ENCODE results near the gene CDYL2. TPM values are rescaled to one million over a fixed set of nuclear protein-coding genes. Genes with fewer than 3 reads are reported as not detected.
"Not testable (repeated sequence)": the region's sequence is repeated elsewhere in the genome, so short reads cannot be mapped to it uniquely, and the experiment has no call there.

CDYL2 gene
- total RNA-seq, 1 donor from 2014 or later = 4.9 TPM

DNA sequence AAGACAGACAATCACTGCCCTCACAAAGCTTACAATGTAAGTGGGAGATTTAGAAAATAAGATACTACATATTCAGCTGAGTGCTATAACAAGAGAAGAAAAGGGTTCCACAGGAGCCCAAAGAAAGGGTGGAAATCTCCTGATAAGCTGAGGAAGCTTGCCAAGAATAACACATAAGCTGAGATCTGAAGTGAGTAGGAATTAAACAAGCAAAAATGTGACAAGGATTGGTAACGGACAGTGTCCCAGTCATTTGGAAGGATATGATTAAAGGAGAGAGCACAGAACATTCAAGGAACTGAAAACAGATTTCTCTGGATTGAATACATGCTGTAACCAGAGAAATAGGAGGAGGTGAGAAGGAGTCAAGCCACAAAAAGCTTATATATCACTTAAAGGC lies 13.0 kb downstream of the CDYL2 start:
- H4K20me1 ChIP-seq (ENCODE audit: low read depth) = no peaks in the 10 kb centered on the region
- H3K27me3 Mint-ChIP-seq (ENCODE audit: insufficient read depth, low read depth) = no peaks in the 10 kb centered on the region
- H3K9me3 Mint-ChIP-seq = no peaks in the 10 kb centered on the region
- no peaks in the 10 kb centered on the region for H3K36me3 ChIP-seq
- H2AFZ ChIP-seq (replicated peaks) = no peak overlapping the region
- no peaks in the 10 kb centered on the region for H3F3A ChIP-seq (ENCODE audit: low read depth)
- no peaks in the 10 kb centered on the region for H3K27me3 ChIP-seq
- H3K4me1 ChIP-seq = no peaks in the 10 kb centered on the region
- H3K79me2 ChIP-seq (ENCODE audit: low read depth) = no peaks in the 10 kb centered on the region
- H3K4me3 Mint-ChIP-seq = no peak overlapping the region
- H3K4me1 Mint-ChIP-seq = no peaks in the 10 kb centered on the region
- H3K27ac ChIP-seq = no peak overlapping the region
- no peak overlapping the region for H3K9ac ChIP-seq
- no peak for DNase-seq (ENCODE audit: low spot score)
- no peak overlapping the region for H3K4me3 ChIP-seq
- no peaks in the 10 kb centered on the region for H3K36me3 Mint-ChIP-seq
- H3K27ac Mint-ChIP-seq = no peak overlapping the region
- no peak overlapping the region for H3K4me2 ChIP-seq
- TF ChIP-seq, protein P1, sequence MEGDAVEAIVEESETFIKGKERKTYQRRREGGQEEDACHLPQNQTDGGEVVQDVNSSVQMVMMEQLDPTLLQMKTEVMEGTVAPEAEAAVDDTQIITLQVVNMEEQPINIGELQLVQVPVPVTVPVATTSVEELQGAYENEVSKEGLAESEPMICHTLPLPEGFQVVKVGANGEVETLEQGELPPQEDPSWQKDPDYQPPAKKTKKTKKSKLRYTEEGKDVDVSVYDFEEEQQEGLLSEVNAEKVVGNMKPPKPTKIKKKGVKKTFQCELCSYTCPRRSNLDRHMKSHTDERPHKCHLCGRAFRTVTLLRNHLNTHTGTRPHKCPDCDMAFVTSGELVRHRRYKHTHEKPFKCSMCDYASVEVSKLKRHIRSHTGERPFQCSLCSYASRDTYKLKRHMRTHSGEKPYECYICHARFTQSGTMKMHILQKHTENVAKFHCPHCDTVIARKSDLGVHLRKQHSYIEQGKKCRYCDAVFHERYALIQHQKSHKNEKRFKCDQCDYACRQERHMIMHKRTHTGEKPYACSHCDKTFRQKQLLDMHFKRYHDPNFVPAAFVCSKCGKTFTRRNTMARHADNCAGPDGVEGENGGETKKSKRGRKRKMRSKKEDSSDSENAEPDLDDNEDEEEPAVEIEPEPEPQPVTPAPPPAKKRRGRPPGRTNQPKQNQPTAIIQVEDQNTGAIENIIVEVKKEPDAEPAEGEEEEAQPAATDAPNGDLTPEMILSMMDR (IDR thresholded peaks at IDR 0.05) = no peak
- TF ChIP-seq EZH2 (IDR thresholded peaks at IDR 0.05) = no peak
- no peak for TF ChIP-seq EZH2phosphoT487 (IDR thresholded peaks at IDR 0.05)
- no peaks in the 10 kb centered on the region for H3K9me3 ChIP-seq (ENCODE audit: low read depth)

DNA sequence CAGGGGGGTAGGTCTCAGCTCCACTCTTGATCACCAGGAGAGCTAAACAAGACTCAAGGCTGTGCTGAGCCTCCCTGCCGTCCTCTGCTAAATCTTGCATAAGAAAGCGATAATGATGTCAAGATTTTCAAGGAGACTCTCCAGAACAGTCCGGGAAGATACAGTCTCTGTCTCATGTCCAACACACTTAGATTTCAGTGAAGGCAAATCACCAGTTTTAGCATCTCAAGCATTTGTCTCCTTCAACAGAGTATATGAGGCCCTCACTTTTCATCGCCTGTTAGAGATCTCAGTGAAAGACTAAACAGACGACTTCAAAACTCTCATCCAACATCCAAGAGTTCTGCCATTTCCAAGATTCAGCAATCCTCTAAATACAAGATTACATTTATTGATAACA lies 13.6 kb downstream of the CDYL2 start:
- Histone ChIP-seq H3K27me3 (no peaks in the 10 kb centered on the region), H3K27ac (no peak overlapping the region), H3K9ac (no peak overlapping the region), H3K4me1 (no peaks in the 10 kb centered on the region), H3K4me2 (no peak overlapping the region), H3F3A (ENCODE audit: low read depth) (no peaks in the 10 kb centered on the region), H3K9me3 (ENCODE audit: low read depth) (no peaks in the 10 kb centered on the region), H2AFZ (replicated peaks) (no peak overlapping the region), H3K79me2 (ENCODE audit: low read depth) (no peaks in the 10 kb centered on the region), H3K36me3 (no peaks in the 10 kb centered on the region), H3K4me3 (no peak overlapping the region), H4K20me1 (ENCODE audit: low read depth) (no peaks in the 10 kb centered on the region)
- H3K27ac Mint-ChIP-seq = no peak overlapping the region
- no peaks in the 10 kb centered on the region for H3K27me3 Mint-ChIP-seq (ENCODE audit: insufficient read depth, low read depth)
- no peak for DNase-seq (ENCODE audit: low spot score)
- no peak for TF ChIP-seq EZH2phosphoT487 (IDR thresholded peaks at IDR 0.05)
- no peak for TF ChIP-seq EZH2 (IDR thresholded peaks at IDR 0.05)
- TF ChIP-seq, protein P1 (IDR thresholded peaks at IDR 0.05) = no peak
- H3K4me1 Mint-ChIP-seq = no peaks in the 10 kb centered on the region
- H3K4me3 Mint-ChIP-seq = no peak overlapping the region
- H3K9me3 Mint-ChIP-seq = peaks cover 4% of the 10 kb centered on the region
- H3K36me3 Mint-ChIP-seq = no peaks in the 10 kb centered on the region

DNA sequence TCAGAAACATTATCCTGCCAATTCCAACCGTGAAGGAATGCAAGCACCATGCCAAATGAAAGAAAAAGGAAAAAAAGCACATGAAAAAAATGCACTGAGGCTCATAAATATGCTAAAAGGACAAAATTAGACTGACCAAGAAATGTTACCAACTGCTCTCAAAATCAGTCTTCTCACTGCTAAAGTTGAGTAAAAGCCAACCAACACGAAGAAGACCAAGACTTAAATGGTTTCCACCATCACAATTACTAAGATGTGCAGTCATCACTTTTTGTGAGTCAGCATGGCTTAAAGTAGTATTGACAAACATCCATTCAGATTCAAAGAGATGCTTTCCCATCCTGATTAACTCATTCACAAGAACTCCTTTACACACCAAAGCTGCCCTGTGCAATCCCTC lies 16.4 kb downstream of the CDYL2 start:
- Mint-ChIP-seq H3K27ac (no peak overlapping the region), H3K4me1 (no peaks in the 10 kb centered on the region), H3K9me3 (peaks cover 12% of the 10 kb centered on the region), H3K27me3 (ENCODE audit: insufficient read depth, low read depth) (no peaks in the 10 kb centered on the region), H3K4me3 (no peak overlapping the region), H3K36me3 (no peaks in the 10 kb centered on the region)
- no peak overlapping the region for H3K27ac ChIP-seq
- TF ChIP-seq EZH2phosphoT487 (IDR thresholded peaks at IDR 0.05) (no peak), EZH2 (IDR thresholded peaks at IDR 0.05) (no peak)
- TF ChIP-seq, protein P1 (IDR thresholded peaks at IDR 0.05) = no peak
- no peaks in the 10 kb centered on the region for H3K36me3 ChIP-seq
- no peak overlapping the region for H3K4me3 ChIP-seq
- no peak overlapping the region for H3K9ac ChIP-seq
- H3K27me3 ChIP-seq = no peaks in the 10 kb centered on the region
- H3F3A ChIP-seq (ENCODE audit: low read depth) = no peaks in the 10 kb centered on the region
- H2AFZ ChIP-seq (replicated peaks) = no peak overlapping the region
- no peak for DNase-seq (ENCODE audit: low spot score)
- no peaks in the 10 kb centered on the region for H4K20me1 ChIP-seq (ENCODE audit: low read depth)
- no peaks in the 10 kb centered on the region for H3K9me3 ChIP-seq (ENCODE audit: low read depth)
- H3K79me2 ChIP-seq (ENCODE audit: low read depth) = no peaks in the 10 kb centered on the region
- H3K4me2 ChIP-seq = no peak overlapping the region
- H3K4me1 ChIP-seq = no peaks in the 10 kb centered on the region

DNA sequence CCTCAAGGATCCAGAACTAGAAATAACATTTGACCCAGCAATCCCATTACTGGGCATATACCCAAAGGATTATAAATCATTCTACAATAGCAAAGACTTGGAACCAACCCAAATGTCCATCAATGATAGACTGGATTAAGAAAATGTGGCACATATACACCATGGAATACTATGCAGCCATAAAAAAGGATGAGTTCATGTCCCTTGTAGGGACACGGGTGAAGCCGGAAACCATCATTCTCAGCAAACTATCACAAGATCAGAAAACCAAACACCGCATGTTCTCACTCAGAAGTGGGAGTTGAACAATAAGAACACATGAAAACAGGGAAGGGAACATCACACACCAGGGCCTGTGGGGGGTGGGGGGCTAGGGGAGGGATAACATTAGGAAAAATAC lies 17.8 kb downstream of the CDYL2 start:
- not testable (repeated sequence) for H4K20me1 ChIP-seq (ENCODE audit: low read depth); H3K27me3 Mint-ChIP-seq (ENCODE audit: insufficient read depth, low read depth); H3K9ac ChIP-seq; H3K4me1 ChIP-seq; H3K4me3 Mint-ChIP-seq; H3K79me2 ChIP-seq (ENCODE audit: low read depth); H3K36me3 Mint-ChIP-seq; H3K27ac ChIP-seq; H3K4me1 Mint-ChIP-seq; H3F3A ChIP-seq (ENCODE audit: low read depth); H2AFZ ChIP-seq (replicated peaks); H3K4me3 ChIP-seq; H3K36me3 ChIP-seq; H3K27ac Mint-ChIP-seq; H3K9me3 ChIP-seq (ENCODE audit: low read depth); H3K27me3 ChIP-seq; H3K4me2 ChIP-seq; DNase-seq (ENCODE audit: low spot score)
- H3K9me3 Mint-ChIP-seq = peaks cover 22% of the 10 kb centered on the region
